Stimulated activated CD4-positive, alpha-beta T cell treated with anti-CD3 and anti-CD28 coated beads, Interleukin-4, amount 100 ng/mL, for 1 hour (primary cell): ENCODE data around the gene KCNAB1.
"Not testable (repeated sequence)": the region's sequence is repeated elsewhere in the genome, so short reads cannot be mapped to it uniquely, and the experiment has no call there.

Experiments used
- DNase-seq: peaks from one replicate; pipeline ENCODE4 v3.0.0-alpha.2; 2020

KCNAB1 gene

DNA sequence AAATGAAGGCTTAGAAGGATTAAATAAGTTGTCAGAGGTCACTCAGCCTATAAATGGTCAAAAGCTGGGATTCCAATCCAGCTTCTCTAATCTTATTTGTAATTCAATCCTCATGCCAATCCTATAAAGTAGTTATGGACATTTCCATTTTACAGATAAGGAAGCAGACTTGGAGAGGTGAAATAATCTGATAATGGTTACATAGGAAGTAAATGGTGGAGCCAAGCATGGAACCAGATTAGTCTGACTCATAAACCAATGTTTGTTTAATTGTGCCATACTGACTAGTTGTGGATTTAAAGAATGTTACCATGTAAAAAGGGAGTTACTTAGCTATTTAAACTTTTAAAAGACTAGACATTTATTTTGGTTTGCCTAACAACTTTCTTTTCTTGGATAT, 59.7 kb downstream of the KCNAB1 start:
- no peak for DNase-seq

DNA sequence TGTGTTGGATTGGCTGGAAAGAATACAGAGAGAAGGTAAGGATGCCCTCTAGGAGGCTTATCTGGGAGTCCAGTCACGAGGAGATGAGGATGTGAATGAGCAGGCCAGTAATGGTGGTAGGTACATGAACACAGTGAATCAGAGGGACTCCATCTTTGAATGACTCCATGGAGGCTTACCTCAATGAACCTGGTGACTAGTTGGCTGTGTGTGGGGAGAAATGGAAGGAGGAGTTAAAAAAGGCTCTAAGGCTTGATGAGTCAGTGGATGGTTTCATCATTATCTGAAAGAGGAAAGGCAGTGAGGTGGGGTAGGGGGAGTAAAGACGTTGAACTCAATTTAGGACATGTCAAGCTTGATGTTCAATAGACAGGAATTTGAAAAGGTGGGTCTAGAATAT, 61.1 kb downstream of the KCNAB1 start:
- no peak for DNase-seq

DNA sequence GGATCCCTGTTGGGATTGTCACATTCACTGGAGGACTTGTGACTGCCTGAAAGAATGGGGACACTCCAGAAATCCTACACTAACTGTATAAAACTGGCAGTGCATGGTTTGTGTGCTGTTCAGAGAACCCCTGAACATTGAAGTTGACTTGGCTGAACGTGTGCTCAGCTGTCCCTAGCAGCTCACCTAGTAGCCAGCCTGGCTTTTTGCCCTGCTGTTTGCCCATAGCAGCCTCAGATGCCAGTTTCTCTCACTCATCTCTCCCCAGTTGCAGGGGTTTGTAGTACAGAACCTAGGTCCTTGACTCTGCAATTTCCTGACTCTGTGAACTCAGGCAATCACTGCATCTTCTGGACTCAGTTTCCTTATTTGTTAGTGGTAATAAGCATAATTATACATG, 63.0 kb downstream of the KCNAB1 start:
- no peak for DNase-seq

DNA sequence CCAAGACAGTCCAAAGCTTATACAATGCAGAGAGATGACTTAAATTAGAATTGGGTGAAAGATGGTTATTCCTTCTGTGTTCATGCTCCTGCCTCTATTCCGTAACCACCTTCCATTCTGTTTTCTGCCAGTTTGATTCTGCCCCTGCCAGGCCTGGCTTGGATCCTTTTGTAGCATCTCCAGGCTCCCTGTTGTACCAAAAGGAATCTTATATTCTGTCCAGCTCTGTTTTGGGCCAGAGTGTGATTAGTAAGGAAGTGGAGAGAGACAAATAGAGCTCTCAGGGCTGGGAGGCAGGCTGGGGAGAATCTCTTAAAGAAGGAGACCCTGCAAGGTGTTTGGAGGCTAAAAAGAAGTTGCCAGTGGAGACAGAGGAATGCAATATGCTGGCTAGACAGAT, 63.8 kb downstream of the KCNAB1 start:
- no peak for DNase-seq

DNA sequence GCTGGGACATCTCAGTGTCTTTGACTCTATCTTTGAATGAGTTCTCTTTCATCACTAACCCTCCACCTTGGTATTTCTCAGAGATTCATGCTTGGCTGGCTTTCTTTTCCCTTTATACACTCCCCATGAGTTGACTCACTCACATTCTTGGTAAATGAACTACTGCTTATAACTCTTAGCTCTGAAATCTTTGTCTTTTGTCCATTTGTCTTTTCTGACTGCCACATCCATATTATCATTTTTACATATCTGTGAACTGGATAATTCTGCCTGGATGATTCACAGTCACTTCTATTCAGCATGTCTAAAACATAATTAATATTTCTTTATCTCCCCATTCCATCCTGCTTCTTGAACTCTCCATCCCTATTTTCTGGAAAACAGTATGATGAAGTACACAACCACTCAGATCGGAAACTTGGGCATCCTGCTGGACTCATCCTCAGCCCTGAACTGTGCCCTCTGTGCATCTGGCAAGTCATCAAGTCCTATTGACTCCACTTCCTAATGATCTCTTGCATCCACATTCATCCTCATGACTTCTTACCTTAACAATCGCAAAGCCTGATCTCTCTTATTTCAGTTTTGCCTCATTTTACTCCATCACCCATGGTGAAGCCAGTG, 66.9 kb downstream of the KCNAB1 start:
- no peak for DNase-seq

DNA sequence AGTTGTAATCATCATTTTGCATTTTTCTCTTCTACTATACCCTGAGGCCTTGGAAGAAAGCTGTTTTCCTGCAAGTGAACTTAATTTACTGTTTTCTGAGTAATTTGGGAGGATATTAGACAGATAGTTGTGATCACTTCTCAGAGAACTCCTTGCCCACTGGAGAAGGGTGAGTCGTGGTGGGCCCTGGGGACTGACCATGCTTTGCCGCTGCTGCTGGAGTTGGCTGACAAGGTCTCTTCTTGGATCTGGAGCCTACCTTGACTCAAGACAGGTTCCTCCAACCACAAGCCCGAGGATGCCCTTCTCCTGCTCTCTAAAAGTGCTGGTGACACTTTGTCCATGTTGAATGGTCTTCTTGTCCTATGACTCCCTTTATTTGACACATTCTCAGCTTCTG, 68.4 kb downstream of the KCNAB1 start:
- no peak for DNase-seq

DNA sequence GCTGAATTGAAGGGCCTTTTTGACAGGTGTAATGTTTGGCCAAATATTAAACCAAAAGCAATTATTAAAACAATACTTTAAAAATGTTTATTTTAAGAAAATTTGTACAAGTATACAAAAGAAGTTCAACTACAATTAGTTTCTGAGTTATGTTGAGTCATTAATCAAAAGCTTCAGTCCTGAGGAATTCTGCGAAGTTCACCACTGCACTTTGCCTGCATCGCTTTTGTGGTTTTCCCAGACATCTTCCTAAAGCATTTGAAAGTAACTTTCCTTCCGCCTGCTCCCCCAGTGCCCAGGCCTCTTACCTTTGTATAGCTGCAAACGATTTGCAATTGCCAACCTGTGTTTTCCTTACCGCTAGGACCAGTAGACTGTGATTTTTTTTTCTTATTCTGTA, 69.5 kb downstream of the KCNAB1 start:
- DNase-seq, result no peak

DNA sequence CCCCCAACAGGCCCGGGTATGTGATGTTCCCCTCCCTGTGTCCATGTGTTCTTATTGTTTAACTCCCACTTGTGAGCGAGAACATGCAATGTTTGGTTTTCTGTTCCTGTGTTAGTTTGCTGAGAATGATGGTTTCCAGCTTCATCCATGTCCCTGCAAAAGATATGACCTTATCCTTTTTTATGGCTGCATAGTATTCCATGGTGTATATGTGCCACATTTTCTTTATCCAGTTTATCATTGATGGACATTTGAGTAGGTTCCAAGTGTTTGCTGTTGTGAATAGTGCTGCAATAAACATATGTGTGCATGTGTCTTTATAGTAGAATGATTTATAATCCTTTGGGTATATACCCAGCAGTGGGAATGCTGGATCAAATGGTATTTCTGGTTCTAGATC, 74.6 kb downstream of the KCNAB1 start:
- not testable (repeated sequence) for DNase-seq

DNA sequence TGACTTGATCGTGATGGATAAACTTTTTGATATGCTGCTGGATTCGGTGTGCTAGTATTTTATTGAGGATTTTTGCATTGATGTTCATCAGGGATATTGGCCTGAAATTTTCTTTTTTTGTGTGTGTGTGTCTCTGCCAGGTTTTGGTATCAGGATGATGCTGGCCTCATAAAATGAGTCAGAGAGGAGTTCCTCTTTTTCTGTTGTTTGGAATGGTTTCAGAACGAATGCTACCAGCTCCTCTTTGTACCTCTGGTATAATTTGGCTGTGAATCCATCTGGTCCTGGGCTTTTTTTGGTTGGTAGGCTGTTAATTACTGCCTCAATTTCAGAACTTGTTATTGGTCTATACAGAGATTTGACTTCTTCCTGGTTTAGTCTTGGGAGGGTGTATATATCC, 76.8 kb downstream of the KCNAB1 start:
- not testable (repeated sequence) for DNase-seq

DNA sequence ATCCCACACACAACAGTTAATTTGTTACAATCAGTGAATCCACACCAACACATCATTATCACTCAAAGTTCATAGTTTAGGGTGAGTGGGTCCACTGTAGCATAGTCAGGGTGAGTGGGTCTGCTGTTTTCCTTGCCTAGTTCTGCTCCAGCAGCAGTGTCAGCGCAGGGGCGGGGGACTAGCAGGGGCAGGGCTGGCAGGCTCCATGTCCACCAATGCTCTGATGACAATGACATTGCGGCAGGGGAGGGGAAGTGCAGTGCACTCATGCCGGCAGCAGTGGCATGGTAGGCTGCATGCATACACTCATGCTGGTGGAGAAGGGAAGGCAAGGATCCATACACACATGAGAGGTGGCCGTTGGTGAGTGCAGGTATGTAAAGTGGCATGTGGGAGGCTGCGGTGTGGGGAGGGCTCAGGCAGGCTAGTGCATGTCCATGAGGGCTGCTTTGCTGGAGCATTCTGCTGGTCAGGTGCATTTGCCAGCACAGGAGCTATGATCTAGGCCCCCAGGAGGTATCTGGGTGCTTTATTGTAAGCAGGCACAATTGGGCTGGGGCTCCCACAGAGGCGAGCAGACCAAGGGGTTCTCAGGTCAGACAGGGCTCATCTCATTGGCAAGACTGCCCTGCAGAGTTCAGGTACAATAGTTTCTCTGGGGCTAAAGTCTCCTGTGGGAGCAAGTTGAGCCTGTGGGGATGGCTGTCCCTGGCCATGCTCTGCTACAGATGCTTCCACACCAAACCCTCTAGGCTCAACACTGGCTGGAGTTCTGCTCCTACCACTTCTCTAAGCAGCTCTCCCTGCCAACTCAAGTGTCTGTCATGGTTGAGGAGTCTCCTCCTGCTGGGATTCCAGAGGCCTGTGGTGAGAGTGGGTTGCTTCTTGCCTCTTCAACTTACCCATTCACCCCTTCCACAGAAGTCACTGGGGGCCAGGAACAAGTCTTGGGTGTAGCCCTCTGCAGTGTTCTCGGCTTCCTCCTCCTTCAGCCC, 81.3 kb downstream of the KCNAB1 start:
- DNase-seq, result no peak

DNA sequence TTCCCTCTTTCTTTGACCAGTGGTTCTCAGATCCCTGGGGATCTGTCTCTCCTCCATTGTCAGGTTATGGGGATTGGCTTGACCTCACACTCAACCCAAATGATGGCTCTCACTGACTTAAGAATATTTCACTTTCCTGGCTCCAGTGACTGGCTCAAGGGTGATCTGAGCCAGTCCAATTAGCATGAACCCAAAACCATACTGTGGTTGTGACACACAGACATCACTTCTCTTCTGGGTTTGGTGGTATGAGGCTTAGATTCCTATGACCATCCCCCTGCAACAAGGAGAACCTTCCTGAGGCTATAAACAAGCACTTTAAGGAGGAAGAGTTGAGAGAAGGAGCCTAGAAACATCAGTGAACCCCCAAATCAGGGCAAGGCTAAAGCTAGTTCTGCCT, 85.8 kb downstream of the KCNAB1 start:
- DNase-seq, result no peak

DNA sequence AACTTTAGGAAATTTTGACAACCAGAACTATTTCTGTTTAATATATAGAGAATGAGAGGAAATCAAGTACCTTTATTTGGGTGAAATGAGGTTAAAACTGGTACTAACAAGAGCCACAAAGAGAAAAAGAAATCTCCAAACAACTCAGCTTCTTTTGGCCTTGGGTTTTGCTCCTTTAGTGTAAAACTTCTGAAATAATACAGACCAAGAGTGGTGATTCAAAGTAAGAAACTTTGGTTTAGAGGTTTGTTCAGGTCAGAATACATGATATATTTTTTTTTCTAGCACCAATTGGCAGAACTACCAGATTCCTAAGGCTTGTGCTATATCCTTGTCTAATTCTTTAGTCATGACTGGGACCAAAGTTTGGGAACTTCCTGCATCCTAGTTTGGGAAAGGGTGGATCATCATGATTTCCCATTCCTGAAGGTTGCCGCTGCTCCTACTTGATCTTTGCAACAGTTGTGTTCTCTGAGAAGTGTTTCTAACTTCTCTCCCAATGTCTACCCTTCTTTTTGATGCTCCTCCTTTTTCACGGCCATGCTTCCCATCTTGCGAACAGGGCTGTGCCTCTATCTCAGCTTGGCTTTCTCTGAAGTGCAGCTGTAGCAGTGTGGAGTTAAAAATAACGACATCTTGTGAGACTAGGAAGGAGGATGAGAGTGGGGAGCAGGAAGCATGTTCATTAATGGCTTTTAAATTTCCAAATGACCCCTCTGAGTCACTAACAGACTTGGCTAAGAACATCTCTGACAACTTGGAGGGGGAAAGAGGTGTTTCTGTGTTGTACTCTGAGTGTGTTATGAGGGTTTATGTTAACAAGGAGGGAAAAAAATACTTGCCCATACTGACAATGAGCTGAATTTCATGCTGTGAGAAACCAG, 87.7 kb downstream of the KCNAB1 start:
- no peak for DNase-seq

DNA sequence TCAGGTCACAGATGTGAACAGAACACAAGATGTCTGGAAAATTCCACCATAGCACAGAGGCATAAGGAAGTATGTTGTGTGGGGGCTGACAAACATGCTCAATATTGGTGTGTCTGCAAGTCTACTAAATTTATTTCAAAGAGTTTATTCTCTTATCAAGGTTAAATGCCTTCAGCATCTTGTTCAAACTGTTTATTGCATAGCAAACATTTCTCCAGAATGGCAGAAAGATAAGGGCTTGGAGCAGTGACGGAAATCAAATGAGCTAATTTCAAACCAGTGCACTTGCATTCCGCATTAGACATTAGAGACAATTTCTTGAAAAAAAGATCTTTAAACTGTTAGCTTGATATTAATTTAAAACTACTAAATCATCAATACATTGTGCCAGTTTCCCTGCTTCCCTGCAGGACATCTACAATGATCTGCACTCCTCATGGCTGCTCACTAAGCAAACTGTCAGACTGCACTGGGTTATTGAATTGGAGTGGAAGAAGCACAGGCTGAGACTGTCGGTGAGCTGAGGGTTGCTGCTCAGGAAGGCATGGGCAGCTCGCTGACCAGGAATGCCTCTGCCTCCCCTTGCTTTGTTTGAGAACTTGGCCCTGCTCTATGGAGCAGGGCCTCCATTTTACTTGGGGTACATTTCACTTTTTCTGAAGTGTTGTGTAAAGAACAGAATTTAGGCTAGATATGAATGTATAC, 89.4 kb downstream of the KCNAB1 start:
- no peak for DNase-seq

DNA sequence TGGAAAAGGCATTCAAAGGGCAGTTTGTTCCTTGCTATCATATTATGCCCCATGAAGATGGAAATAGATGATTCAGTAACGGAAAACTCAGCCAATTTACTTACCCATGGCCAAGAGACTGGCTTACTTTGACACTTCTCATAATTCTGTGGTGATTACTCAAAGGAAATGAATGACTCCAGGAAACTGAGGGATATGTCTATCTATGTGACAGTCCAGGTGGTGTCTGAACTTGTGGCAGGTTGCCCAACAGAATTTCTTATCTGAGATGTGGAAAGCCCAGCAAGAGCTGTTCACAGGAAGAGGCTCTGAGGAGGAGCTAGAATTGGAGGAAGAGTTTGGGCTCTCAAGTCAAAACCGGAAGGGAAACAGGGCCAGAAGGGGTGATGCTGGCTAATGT, 91.2 kb downstream of the KCNAB1 start:
- no peak for DNase-seq

DNA sequence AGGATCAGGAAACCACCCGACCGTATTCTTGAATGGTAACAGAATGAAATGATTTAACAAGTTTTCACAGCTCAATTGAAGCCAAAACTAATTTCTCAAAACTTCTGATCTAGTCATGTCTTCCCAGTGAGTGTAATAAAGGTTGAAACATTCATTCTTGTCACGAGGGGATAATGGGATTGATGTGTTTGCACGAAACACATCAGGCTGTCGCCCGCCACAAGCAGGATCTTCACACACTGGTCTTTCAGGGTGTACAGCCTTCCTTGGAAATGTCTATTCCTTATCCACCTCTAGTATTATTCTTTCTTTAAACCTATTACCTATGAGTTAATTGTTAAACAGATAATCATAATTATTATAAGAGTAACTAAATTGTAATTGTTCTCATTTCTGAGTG, 94.3 kb downstream of the KCNAB1 start:
- no peak for DNase-seq

DNA sequence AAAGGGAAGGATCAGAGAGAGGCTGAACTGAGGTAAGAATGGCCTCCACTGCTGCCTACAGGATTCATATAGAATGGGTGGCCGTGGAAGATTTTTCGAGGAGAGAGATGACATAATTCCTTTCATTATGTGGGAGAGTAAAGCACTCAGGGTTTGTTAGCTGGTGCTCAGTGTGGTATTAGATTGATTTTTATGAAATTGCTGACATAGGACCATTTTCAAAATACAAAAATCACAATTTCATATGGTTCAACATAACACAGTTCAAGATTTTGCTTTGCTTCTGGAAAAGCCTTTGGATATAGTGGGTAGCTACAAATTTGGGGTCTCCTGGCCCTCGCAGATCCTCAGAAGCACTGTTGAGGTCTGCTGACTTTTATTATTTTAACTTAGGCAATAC, 95.4 kb downstream of the KCNAB1 start:
- DNase-seq, result no peak

DNA sequence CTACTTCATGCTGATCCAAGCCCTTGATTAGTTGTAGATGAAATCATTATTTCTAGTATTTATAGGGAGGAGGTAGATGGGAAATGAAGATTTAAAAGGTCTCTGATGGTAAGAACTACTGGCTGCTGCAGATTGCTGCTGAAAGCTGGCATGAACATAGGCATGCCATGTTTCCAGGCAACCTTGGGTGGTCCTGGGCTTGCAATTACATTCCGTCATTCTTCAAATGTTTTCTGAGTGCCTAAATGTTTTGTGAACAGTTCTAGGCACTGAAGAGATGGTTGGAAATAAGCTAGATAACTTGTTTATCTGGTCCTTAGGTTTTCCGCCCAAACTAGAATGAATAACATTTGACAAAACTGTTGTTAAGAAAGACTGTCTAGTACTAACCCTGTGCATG, 95.8 kb downstream of the KCNAB1 start:
- DNase-seq, result no peak

DNA sequence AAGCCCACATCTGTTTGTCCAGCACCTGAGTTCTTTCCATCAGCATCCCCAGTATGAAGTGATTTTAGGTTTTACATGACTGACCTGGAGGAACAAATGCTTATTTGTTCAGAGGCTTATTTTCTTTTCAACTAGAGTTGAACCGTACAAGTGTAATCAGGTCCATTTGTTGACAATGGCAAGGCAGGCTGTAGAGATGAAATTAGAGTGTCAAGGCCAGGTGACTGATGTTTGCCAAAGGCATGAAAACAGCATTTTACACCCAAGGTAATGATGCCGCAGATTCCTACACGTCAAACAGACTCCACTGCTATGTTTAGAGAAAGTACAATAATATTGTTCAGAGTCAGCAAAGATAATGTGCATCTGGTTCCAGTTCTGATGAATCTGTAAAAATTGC, 96.5 kb downstream of the KCNAB1 start:
- DNase-seq, result no peak

DNA sequence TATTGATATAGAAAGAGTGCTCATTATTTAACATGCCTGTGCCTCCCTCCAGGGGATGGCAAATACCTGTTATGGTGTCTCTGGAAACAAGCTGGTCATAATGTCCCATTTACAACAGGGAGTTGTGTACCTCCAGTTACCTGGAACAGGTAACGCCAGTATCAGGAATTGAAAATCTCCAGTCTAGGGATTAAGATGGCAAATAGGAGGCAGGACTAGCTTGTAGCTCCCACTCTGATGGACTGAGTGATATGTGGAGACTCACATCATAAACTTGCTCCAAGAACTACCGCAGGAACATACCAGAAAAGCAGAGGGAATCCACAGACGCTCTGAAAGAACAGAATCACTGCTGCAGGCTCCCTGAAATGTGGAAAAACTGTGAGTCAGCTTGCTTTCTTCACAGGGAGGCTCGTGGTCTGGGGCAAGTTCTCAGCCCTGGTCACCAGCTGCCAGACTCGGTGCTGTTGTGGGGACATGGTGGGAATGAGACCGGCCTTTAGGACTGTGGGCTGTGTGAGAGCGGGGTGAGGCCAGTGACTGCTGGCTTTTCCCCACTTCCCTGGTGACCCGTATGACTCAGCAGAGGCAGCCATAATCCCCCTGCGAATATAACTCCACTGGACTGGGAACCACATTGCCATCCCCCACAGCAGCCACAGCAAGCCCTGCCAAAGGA, 97.4 kb downstream of the KCNAB1 start:
- DNase-seq, result no peak

DNA sequence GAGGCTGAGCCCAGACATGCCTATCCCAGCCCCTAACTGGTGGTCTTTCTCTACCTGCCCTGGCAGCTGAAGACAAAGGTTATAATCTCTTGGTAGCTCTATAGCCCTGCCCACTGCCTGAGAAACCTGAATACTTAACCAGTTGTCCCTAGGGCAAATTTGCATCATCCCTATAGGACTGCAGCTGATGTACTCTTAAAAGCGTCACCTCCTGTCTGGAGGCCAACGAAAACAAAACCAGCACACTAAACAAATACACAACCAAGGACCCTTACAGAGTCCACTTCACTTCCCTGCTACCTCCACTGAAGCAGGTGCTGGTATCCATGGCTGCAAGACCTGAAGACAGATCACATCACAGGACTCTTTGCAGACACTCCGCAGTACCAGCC, 98.0 kb downstream of the KCNAB1 start:
- DNase-seq, result no peak

DNA sequence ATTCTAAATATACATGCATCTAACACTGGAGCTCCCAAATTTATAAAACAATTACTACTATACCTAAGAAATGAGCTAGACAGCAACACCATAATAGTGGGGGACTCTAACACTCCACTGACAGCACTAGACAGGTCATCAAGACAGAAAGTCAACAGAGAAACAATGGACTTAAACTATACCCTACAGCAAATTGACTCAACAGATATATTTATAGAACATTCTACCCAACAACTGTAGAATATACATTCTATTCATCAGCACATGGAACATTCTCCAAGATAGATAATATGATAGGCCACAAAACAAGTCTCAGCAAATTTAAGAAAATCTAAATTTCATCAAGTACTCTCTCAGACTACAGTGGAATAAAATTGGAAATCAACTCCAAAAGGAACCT, 102.0 kb downstream of the KCNAB1 start:
- not testable (repeated sequence) for DNase-seq

DNA sequence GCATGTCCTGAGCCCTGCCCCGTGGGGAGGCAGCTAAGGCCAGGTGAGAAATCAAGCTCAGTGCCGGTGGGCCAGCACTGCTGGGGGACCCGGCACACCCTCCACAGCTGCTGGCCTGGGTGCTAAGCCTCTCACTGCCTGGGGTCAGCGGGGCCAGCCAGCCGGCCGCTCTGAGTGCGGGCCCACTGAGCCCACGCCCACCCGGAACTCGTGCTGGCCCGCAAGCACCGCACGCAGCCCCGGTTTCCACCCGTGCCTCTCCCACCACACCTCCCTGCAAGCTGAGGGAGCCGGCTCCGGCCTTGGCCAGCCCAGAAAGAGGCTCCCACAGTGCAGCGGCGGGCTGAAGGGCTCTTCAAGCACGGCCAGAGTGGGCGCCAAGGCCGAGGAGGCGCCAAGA, 103.7 kb downstream of the KCNAB1 start:
- not testable (repeated sequence) for DNase-seq
